ENCODE measurements around the gene SNCAIP.

Gene SNCAIP

DNA sequence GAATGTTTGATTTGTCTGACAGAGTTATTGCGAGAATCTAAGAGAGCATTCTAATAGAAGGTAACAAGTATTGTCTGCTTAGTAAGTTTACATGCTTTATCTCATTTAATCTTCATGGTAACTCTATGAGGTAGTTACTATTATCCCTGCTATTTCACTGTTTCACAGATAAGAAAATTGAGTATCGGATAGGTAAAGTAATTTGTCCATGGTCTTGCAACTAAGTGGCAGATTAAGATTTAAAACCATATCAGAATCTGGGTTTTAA lies 118.2 kb downstream of the SNCAIP start:
- in situ Hi-C loops (cut with HindIII; ENCODE audit: low sequenced_read_pairs) = no loop called here
- H3K4me3 ChIP-seq (ENCODE audit: low read depth, low read length) = no peak overlapping the region
- DNase-seq (ENCODE audit: low read depth) = no peak
- TF ChIP-seq, protein P1, sequence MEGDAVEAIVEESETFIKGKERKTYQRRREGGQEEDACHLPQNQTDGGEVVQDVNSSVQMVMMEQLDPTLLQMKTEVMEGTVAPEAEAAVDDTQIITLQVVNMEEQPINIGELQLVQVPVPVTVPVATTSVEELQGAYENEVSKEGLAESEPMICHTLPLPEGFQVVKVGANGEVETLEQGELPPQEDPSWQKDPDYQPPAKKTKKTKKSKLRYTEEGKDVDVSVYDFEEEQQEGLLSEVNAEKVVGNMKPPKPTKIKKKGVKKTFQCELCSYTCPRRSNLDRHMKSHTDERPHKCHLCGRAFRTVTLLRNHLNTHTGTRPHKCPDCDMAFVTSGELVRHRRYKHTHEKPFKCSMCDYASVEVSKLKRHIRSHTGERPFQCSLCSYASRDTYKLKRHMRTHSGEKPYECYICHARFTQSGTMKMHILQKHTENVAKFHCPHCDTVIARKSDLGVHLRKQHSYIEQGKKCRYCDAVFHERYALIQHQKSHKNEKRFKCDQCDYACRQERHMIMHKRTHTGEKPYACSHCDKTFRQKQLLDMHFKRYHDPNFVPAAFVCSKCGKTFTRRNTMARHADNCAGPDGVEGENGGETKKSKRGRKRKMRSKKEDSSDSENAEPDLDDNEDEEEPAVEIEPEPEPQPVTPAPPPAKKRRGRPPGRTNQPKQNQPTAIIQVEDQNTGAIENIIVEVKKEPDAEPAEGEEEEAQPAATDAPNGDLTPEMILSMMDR (IDR thresholded peaks at IDR 0.05; ENCODE audit: low read depth, low read length, missing control alignments) = no peak

DNA sequence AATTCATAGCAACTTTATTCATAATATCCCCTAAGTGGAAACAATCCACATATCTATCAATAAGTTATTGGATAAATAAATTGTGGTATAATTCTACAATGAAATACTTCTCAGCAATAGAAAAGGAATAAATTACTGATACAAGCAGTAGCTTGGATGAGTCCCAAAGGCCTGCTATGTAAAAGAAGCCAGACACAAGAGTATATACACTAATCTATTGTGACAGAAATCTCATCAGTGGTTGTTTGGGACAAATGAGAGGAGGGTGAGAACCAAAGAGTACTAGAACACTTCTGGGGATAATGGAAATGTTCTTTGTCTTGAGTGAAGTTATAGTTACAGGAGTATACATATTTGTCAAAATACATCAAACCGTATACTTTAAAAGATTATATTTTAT lies 119.3 kb downstream of the SNCAIP start:
- in situ Hi-C loops (cut with HindIII; ENCODE audit: low sequenced_read_pairs) = no loop called here
- H3K4me3 ChIP-seq (ENCODE audit: low read depth, low read length) = no peak overlapping the region
- DNase-seq (ENCODE audit: low read depth) = no peak
- TF ChIP-seq, protein P1 (IDR thresholded peaks at IDR 0.05; ENCODE audit: low read depth, low read length, missing control alignments) = no peak

DNA sequence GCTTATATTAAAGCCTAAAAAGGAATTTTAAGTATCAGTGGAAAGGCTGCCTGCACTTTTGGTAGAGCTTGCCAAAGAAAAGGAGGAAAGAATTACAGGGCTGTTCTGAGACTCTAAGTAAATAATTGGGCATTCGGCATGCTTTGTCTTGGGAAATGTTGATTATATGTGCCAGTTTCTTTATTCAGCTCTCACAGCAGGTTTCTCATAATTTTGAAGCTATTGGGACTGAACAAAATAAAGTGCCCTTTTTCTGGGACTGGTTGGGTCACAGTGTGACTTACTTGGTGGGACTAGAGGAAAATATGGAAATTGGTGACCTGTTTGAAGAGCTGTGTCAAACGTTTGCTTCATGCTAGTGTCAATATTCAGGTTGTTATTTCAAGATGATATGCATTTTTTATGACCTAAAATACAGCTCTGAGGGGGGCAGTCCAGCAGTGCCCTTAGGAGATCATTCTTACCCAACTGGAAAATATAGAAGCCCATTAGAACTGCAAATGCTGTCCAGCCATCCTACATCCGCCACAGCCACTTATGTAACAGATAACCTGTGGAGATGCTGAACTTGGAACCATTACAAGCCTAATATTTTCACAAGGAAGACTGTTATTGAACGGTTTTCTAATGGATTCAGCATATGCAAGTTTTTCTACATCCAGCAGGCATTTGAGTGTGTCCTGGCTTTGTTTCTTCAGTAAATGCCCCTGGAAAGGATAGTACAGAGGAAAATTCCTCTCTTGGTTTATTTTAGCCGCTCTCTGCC lies 122.4 kb downstream of the SNCAIP start:
- no peak overlapping the region for H3K4me3 ChIP-seq (ENCODE audit: low read depth, low read length)
- in situ Hi-C loops (cut with HindIII; ENCODE audit: low sequenced_read_pairs) = no loop called here
- TF ChIP-seq, protein P1 (IDR thresholded peaks at IDR 0.05; ENCODE audit: low read depth, low read length, missing control alignments) = no peak
- no peak for DNase-seq (ENCODE audit: low read depth)

DNA sequence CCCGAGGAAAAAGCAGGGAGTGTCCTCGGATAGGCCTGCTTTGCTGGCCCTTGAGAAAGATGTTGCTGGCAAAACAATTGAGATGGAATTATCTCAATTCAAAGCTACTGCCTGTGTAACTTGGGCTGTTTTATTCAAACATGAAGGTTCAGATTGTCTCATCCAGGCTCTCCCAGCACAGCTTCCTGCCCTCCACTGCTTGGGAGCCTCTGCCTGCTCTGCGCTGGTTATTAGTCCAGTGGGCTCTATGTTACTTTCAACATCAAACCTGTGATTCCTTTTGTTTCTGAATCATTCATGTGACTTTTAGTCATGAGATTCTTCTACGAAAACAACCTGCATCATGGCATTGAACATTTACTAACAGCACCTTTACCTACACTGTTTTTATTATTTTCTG lies 123.2 kb downstream of the SNCAIP start:
- no peak for DNase-seq (ENCODE audit: low read depth)

DNA sequence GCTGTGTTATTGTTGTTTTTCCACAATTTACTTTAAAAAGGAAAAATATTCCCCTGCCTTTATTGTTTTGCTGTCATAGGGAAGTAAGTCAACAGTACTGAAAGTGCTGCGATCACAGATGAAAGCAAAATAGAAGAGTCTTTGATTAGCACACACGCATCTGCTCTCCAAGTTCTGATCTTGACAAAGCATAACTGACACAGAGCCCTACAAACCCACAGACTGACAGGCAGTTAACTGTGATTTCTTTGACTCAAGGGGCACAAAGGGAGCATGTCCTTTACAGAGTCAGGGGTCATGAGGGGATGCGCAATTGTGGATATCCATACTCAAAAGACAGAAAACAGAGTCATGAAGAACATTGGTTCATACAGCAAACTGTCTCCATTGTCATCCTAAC lies 123.7 kb downstream of the SNCAIP start:
- in situ Hi-C loops (cut with HindIII; ENCODE audit: low sequenced_read_pairs) = no loop called here
- TF ChIP-seq, protein P1 (IDR thresholded peaks at IDR 0.05; ENCODE audit: low read depth, low read length, missing control alignments) = no peak
- DNase-seq (ENCODE audit: low read depth) = no peak
- no peak overlapping the region for H3K4me3 ChIP-seq (ENCODE audit: low read depth, low read length)

More for the DNA sequence above, 123.2 kb downstream of the SNCAIP start:
- no peak overlapping the region for H3K4me3 ChIP-seq (ENCODE audit: low read depth, low read length)
- in situ Hi-C loops (cut with HindIII; ENCODE audit: low sequenced_read_pairs) = no loop called here
- TF ChIP-seq, protein P1 (IDR thresholded peaks at IDR 0.05; ENCODE audit: low read depth, low read length, missing control alignments) = no peak

DNA sequence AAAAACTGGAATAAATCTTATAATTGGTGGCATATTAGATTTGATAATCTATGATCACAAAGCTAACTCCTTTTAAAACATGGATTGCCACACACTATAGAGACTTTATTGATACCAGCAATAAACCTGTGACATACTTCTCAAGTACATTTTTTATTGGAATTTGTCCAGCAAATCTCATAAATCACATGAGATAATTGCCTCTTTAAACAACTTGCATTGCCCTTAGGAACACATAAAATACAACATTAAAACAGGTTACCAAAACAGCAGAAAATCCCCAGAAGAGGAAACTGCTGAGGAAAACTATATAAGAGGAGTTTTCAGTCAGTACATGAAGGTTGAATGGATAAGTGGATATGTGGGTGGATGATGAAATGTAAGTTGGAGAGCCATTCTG lies 124.6 kb downstream of the SNCAIP start:
- no peak for DNase-seq (ENCODE audit: low read depth)
- H3K4me3 ChIP-seq (ENCODE audit: low read depth, low read length) = no peak overlapping the region
- TF ChIP-seq, protein P1 (IDR thresholded peaks at IDR 0.05; ENCODE audit: low read depth, low read length, missing control alignments) = no peak
- in situ Hi-C loops (cut with HindIII; ENCODE audit: low sequenced_read_pairs) = no loop called here
